HCT116 (cell line): ENCODE results near the gene AGAP1.

Source experiments
- CTCF ChIP-seq, 3 experiments: fragments of 200-600 bp in 1 of 3; sonication (generic) in 1 of 3; IDR thresholded peaks in 2 of 3; conservative IDR thresholded peaks in 1 of 3; 2 replicates each; pipeline ENCODE4 v1.5.1; 2012 to 2017; ENCODE audit warnings: low read depth in 2 of 3, low read length in 2 of 3, antibody characterized with exemption in 1 of 3, borderline replicate concordance in 1 of 3, control low read depth in 1 of 3, mild to moderate bottlenecking in 1 of 3, mixed read lengths in 1 of 3, mixed run types in 1 of 3, moderate library complexity in 1 of 3; ENCODE audit not compliant: insufficient read depth in 1 of 3
- MAX ChIP-seq: IDR thresholded peaks from 2 replicates; pipeline ENCODE4 v1.6.1; 2012
- POLR2A ChIP-seq: IDR thresholded peaks from 2 replicates; pipeline ENCODE4 v1.7.0; 2011; ENCODE audit warnings: borderline replicate concordance; ENCODE audit not compliant: insufficient read depth, insufficient read length; ENCODE audit errors: extremely low read depth
- POLR2AphosphoS5 ChIP-seq: IDR thresholded peaks from 2 replicates; pipeline ENCODE4 v1.6.1; 2011; ENCODE audit warnings: mild to moderate bottlenecking, low read depth, low read length, moderate library complexity
- RAD21 ChIP-seq: IDR thresholded peaks from 2 replicates; pipeline ENCODE4 v1.6.1; 2012; ENCODE audit warnings: low read depth, mild to moderate bottlenecking
- SIN3A ChIP-seq: IDR thresholded peaks from 2 replicates; pipeline ENCODE4 v1.6.1; 2012; ENCODE audit warnings: low read depth
- ZFX ChIP-seq: fragments of 450-650 bp; IDR thresholded peaks from 2 replicates; pipeline ENCODE4 v1.6.1; 2017

DNA sequence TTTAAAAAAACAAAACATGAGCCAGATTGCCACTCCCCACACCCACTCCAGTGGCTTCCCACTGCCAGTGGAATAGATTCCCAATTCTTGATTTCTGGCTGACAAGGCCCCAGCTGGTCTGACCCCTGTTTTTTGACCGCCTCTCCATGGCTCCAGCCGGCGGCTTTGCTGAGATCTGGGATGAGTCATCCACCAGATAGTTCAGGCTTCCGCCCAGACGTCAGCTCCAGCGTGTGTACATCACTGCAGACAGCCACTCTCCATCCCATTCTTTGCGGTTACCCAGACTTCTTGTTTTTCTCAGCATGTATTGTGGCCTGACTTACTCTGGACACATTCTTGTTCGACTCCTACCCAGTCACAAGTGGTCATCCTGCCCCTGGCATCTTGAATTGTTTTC, 446.5 kb downstream of the AGAP1 start:
- TF ChIP-seq MAX: no peak
- TF ChIP-seq POLR2AphosphoS5: no peak
- TF ChIP-seq CTCF (IDR thresholded peaks at IDR 0.05 in 2 of 3, conservative IDR thresholded peaks at IDR 0.05 in 1 of 3; ENCODE audit: borderline replicate concordance in 1 of 3, insufficient read depth in 1 of 3, low read depth in 2 of 3, low read length in 2 of 3): no peak
- no peak for TF ChIP-seq SIN3A
- no peak for TF ChIP-seq ZFX
- TF ChIP-seq POLR2A: no peak
- no peak for TF ChIP-seq RAD21
